ENCODE results near the gene WNT1.

Gene WNT1

GRCh38 chr12:49008943-49009342, 30.8 kb downstream of the WNT1 start:
- H2AFZ ChIP-seq (ENCODE audit: low read depth) = no peak overlapping the region

GRCh38 chr12:49010092-49010668, 32.1 kb downstream of the WNT1 start:
- Histone ChIP-seq H3K79me2 (ENCODE audit: insufficient read depth, low read depth) (no peaks in the 10 kb centered on the region), H3K4me2 (no peak overlapping the region), H3K36me3 (ENCODE audit: insufficient read depth) (no peaks in the 10 kb centered on the region), H3K27me3 (ENCODE audit: insufficient read depth, low read depth) (no peaks in the 10 kb centered on the region), H3K4me1 (ENCODE audit: low read depth, poor library complexity, severe bottlenecking) (no peaks in the 10 kb centered on the region), H3K9ac (no peak overlapping the region), H2AFZ (ENCODE audit: low read depth) (no peak overlapping the region), H3K27ac (no peak overlapping the region), H4K20me1 (ENCODE audit: insufficient read depth) (no peaks in the 10 kb centered on the region), H3K4me3 (IDR thresholded peaks at IDR 0.05; ENCODE audit: insufficient read depth, low read depth, low read length) (no peak overlapping the region)
- TF ChIP-seq CTCF (conservative IDR thresholded peaks at IDR 0.05; ENCODE audit: low read depth, low read length) = no peak

More at GRCh38 chr12:49008943-49009342, 30.8 kb downstream of the WNT1 start:
- Histone ChIP-seq H3K9ac (no peak overlapping the region), H3K79me2 (ENCODE audit: insufficient read depth, low read depth) (no peaks in the 10 kb centered on the region), H3K27me3 (ENCODE audit: insufficient read depth, low read depth) (no peaks in the 10 kb centered on the region), H3K4me3 (IDR thresholded peaks at IDR 0.05; ENCODE audit: insufficient read depth, low read depth, low read length) (no peak overlapping the region), H4K20me1 (ENCODE audit: insufficient read depth) (no peaks in the 10 kb centered on the region), H3K27ac (no peak overlapping the region), H3K4me1 (ENCODE audit: low read depth, poor library complexity, severe bottlenecking) (no peaks in the 10 kb centered on the region), H3K36me3 (ENCODE audit: insufficient read depth) (no peaks in the 10 kb centered on the region), H3K4me2 (no peak overlapping the region)
- TF ChIP-seq CTCF (conservative IDR thresholded peaks at IDR 0.05; ENCODE audit: low read depth, low read length) = no peak

GRCh38 chr12:49012739-49013138, 34.6 kb downstream of the WNT1 start:
- TF ChIP-seq CTCF (conservative IDR thresholded peaks at IDR 0.05; ENCODE audit: low read depth, low read length) = no peak
- Histone ChIP-seq H3K36me3 (ENCODE audit: insufficient read depth) (no peaks in the 10 kb centered on the region), H3K27me3 (ENCODE audit: insufficient read depth, low read depth) (no peaks in the 10 kb centered on the region), H2AFZ (ENCODE audit: low read depth) (no peak overlapping the region), H4K20me1 (ENCODE audit: insufficient read depth) (no peaks in the 10 kb centered on the region), H3K27ac (no peak overlapping the region), H3K4me3 (IDR thresholded peaks at IDR 0.05; ENCODE audit: insufficient read depth, low read depth, low read length) (no peak overlapping the region), H3K4me2 (no peak overlapping the region), H3K4me1 (ENCODE audit: low read depth, poor library complexity, severe bottlenecking) (peaks cover 14% of the 10 kb centered on the region), H3K9ac (no peak overlapping the region), H3K79me2 (ENCODE audit: insufficient read depth, low read depth) (peaks cover 11% of the 10 kb centered on the region)

GRCh38 chr12:49013428-49013827, 35.3 kb downstream of the WNT1 start:
- Histone ChIP-seq H3K4me3 (IDR thresholded peaks at IDR 0.05; ENCODE audit: insufficient read depth, low read depth, low read length) (no peak overlapping the region), H3K27ac (no peak overlapping the region), H3K36me3 (ENCODE audit: insufficient read depth) (no peaks in the 10 kb centered on the region), H3K79me2 (ENCODE audit: insufficient read depth, low read depth) (peaks cover 11% of the 10 kb centered on the region), H3K9ac (no peak overlapping the region), H3K27me3 (ENCODE audit: insufficient read depth, low read depth) (no peaks in the 10 kb centered on the region), H4K20me1 (ENCODE audit: insufficient read depth) (no peaks in the 10 kb centered on the region), H2AFZ (ENCODE audit: low read depth) (no peak overlapping the region), H3K4me2 (no peak overlapping the region), H3K4me1 (ENCODE audit: low read depth, poor library complexity, severe bottlenecking) (peaks cover 15% of the 10 kb centered on the region)
- no peak for TF ChIP-seq CTCF (conservative IDR thresholded peaks at IDR 0.05; ENCODE audit: low read depth, low read length)
